Measurements from ENCODE around the gene ASB4. TPM values are rescaled to one million over a fixed set of nuclear protein-coding genes. Genes with fewer than 3 reads are reported as not detected.
A peak's percentile ranks its signal among the peaks of the same experiment; 100 is the strongest.

ASB4 gene
- total and polyA plus RNA-seq, 8 donors: 0.16 to 1.9 (median 0.53) TPM

- no peak for TF ChIP-seq CTCF (IDR thresholded peaks at IDR 0.05)
- ATAC-seq (peak in 2 of 4 donors; percentile 50 to 63), DNase-seq (peak in 1 of 6 donors; percentile 14), FAIRE-seq (no peak)
- Histone ChIP-seq H3K36me3 (no peaks in the 10 kb centered on the region), H3K4me3 (no peak overlapping the region), H3K27me3 (no peaks in the 10 kb centered on the region), H3K27ac (no peak overlapping the region), H3K9me3 (no peaks in the 10 kb centered on the region), H3K4me1 (no peaks in the 10 kb centered on the region)
- intact Hi-C loops (cut with DNase I): no loop called here
- 14 to 19% methylated on average over 5 of the region's 5 CpGs for WGBS, 2 donors
Observed at GRCh38 chr7:95509199-95509598, 23.5 kb downstream of the ASB4 start.

GRCh38 chr7:95511716-95512260, 26.0 kb downstream of the ASB4 start:
- peak; percentile 53 for FAIRE-seq
- H3K36me3 ChIP-seq: no peaks in the 10 kb centered on the region
- WGBS, 2 donors: 7 to 18% methylated on average over 6 of the region's 6 CpGs
- H3K27ac ChIP-seq: no peak overlapping the region
- TF ChIP-seq CTCF (IDR thresholded peaks at IDR 0.05): peak; percentile 70 to 86 (median 80)
- no peaks in the 10 kb centered on the region for H3K27me3 ChIP-seq
- no peak overlapping the region for H3K4me3 ChIP-seq
- DNase-seq: peak in 5 of 6 donors; percentile 48 to 78 (median 58)
- H3K4me1 ChIP-seq: no peaks in the 10 kb centered on the region
- ATAC-seq: peak; percentile 93 to 99 (median 95)
- intact Hi-C loops (cut with DNase I): loop anchor here in 1 of 3 donors (5.0 kb wide), 1 partner anchor 176 kb away; no protein-coding TSS in a partner anchor
- no peaks in the 10 kb centered on the region for H3K9me3 ChIP-seq

- no peak for TF ChIP-seq CTCF (IDR thresholded peaks at IDR 0.05)
- 67 to 76% methylated on average over 2 of the region's 2 CpGs for WGBS, 2 donors
Observed at GRCh38 chr7:95517458-95517857, 31.7 kb downstream of the ASB4 start.

GRCh38 chr7:95517870-95518269, 32.1 kb downstream of the ASB4 start:
- no peak for DNase-seq
- Histone ChIP-seq H3K4me3 (no peak overlapping the region), H3K36me3 (no peaks in the 10 kb centered on the region), H3K4me1 (no peaks in the 10 kb centered on the region), H3K27me3 (no peaks in the 10 kb centered on the region), H3K27ac (no peak overlapping the region), H3K9me3 (no peaks in the 10 kb centered on the region)
- no peak for FAIRE-seq
- no peak for ATAC-seq
- WGBS, 2 donors: 93 to 96% methylated on average over 1 of the region's 1 CpG
- intact Hi-C loops (cut with DNase I): no loop called here
- no peak for TF ChIP-seq CTCF (IDR thresholded peaks at IDR 0.05)

More at GRCh38 chr7:95517458-95517857, 31.7 kb downstream of the ASB4 start:
- intact Hi-C loops (cut with DNase I): no loop called here
- DNase-seq: no peak
- H3K27me3 ChIP-seq: no peaks in the 10 kb centered on the region
- H3K4me3 ChIP-seq: no peak overlapping the region
- no peak for ATAC-seq
- no peaks in the 10 kb centered on the region for H3K9me3 ChIP-seq
- no peaks in the 10 kb centered on the region for H3K4me1 ChIP-seq
- no peaks in the 10 kb centered on the region for H3K36me3 ChIP-seq
- FAIRE-seq: no peak
- no peak overlapping the region for H3K27ac ChIP-seq

- no peak for DNase-seq
- Histone ChIP-seq H3K4me1 (no peaks in the 10 kb centered on the region), H3K36me3 (no peaks in the 10 kb centered on the region), H3K27ac (no peak overlapping the region), H3K4me3 (no peak overlapping the region), H3K27me3 (no peaks in the 10 kb centered on the region), H3K9me3 (no peaks in the 10 kb centered on the region)
- no peak for FAIRE-seq
- no peak for ATAC-seq
- no peak for TF ChIP-seq CTCF (IDR thresholded peaks at IDR 0.05)
- intact Hi-C loops (cut with DNase I): no loop called here
- 65 to 81% methylated on average over 2 of the region's 2 CpGs for WGBS, 2 donors
Observed at GRCh38 chr7:95520136-95520535, 34.4 kb downstream of the ASB4 start.
